Thoracic aorta (tissue), 2 donors: Measurements from ENCODE around the gene PARN. TPM values are rescaled to one million over a fixed set of nuclear protein-coding genes. Genes with fewer than 3 reads are reported as not detected.
"Not testable (repeated sequence)": the region's sequence is repeated elsewhere in the genome, so short reads cannot be mapped to it uniquely, and the experiment has no call there.

Experiments used
- ATAC-seq: fragments of 150-250 bp; one replicate; pipeline ENCODE4 v1.8.0; 2017; ENCODE audit warnings: low read depth; ENCODE audit not compliant: insufficient number of reproducible peaks, low FRiP score
- DNase-seq: peaks from one replicate; pipeline ENCODE4 v3.0.0-alpha.2; 2020; ENCODE audit warnings: low spot score
- H3K27ac ChIP-seq, 2 donors: fragments of 200-600 bp; sonication (generic); 1 replicate in 1 of 2; 2 replicates in 1 of 2; pipeline ENCODE4 v1.5.1; 2016; ENCODE audit warnings: mild to moderate bottlenecking in 2 of 2, moderate library complexity in 2 of 2
- H3K27me3 ChIP-seq: fragments of 200-600 bp; sonication (generic); replicated peaks from 2 replicates; pipeline ENCODE4 v1.6.0; 2016; ENCODE audit warnings: mild to moderate bottlenecking; ENCODE audit not compliant: insufficient read depth
- H3K36me3 ChIP-seq: fragments of 200-600 bp; sonication (generic); one replicate; pipeline ENCODE4 v1.5.1; 2016
- H3K4me1 ChIP-seq, 2 donors: fragments of 200-600 bp; sonication (generic); 1 replicate in 1 of 2; 2 replicates in 1 of 2; pipeline versions ENCODE4 v1.5.1 to v1.6.0; 2016; ENCODE audit warnings: low read depth in 2 of 2, mild to moderate bottlenecking in 1 of 2; ENCODE audit not compliant: control insufficient read depth in 1 of 2
- H3K4me3 ChIP-seq: fragments of 200-600 bp; sonication (generic); 2 replicates; pipeline ENCODE4 v1.5.1; 2016; ENCODE audit warnings: mild to moderate bottlenecking
- H3K9me3 ChIP-seq: fragments of 200-600 bp; sonication (generic); 2 replicates; pipeline ENCODE4 v1.5.1; 2016
- CTCF ChIP-seq: fragments of 200-600 bp; sonication (generic); IDR thresholded peaks from one replicate; pipeline ENCODE4 v1.5.1; 2019; ENCODE audit warnings: antibody characterized with exemption
- total RNA-seq, 2 donors: library from RNA; depleted of rRNA; stranded (reverse); fragments of >200 nt; gene quantifications; one replicate each; pipeline versions ENCODE4 v1.1.0 to v1.2.3, GENCODE V29; 2016

PARN gene
- total RNA-seq, 2 donors from 2014 or later: 51.0 to 66.7 TPM

DNA sequence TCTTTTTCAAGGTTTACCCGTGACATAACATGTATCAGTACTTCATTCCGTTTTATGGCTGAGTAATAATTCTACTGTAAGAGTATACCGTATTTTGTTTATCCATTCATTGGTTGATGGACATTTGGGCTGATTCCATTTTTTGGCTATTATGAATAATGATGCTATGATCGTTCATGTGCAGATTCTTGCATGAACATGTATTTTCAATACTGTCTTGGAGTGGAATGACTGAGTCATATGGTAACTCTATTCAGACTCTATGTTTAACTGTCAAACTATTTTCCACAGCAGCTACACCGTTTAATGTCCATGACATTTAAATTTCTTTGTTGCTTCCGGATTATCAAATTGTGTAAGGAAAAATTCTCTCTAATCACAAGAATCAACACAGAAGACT, 20.6 kb upstream of the PARN start:
- ATAC-seq (no peak), DNase-seq (no peak)
- H3K4me1 ChIP-seq: no peaks in the 10 kb centered on the region
- no peak overlapping the region for H3K4me3 ChIP-seq
- H3K9me3 ChIP-seq: no peaks in the 10 kb centered on the region
- H3K27ac ChIP-seq: no peak overlapping the region
- peaks cover 47% of the 10 kb centered on the region for H3K36me3 ChIP-seq
- no peak for TF ChIP-seq CTCF
- no peaks in the 10 kb centered on the region for H3K27me3 ChIP-seq

GRCh38 chr16:14649816-14650215, 19.8 kb upstream of the PARN start:
- Histone ChIP-seq H3K4me3 (no peak overlapping the region), H3K9me3 (no peaks in the 10 kb centered on the region), H3K4me1 (no peaks in the 10 kb centered on the region), H3K27me3 (no peaks in the 10 kb centered on the region), H3K36me3 (peaks cover 51% of the 10 kb centered on the region), H3K27ac (no peak overlapping the region)
- no peak for DNase-seq
- no peak for ATAC-seq
- no peak for TF ChIP-seq CTCF

DNA sequence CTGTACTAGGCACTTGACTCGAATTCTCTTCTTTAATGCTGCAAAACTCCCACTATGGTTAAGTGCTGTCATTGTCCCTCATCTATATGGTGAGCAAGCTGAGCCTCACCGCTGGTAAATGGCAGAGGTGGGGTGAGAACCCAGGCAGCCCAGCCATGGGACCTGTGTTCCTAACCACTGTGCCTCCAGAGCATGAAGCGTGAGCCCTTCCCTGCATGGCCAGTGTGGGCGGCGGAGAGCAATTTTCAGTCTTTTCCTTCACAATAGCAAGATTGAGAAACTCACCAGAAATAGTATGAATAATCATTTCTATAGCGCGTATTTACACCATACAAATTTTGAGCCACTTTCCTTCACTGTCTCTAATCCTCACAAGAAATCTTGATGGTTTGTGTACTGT, 11.9 kb upstream of the PARN start:
- H3K9me3 ChIP-seq: no peaks in the 10 kb centered on the region
- H3K36me3 ChIP-seq: peaks cover 35% of the 10 kb centered on the region
- no peak overlapping the region for H3K27ac ChIP-seq
- H3K27me3 ChIP-seq: no peaks in the 10 kb centered on the region
- DNase-seq (no peak), ATAC-seq (no peak)
- no peak overlapping the region for H3K4me3 ChIP-seq
- TF ChIP-seq CTCF: no peak
- peaks cover 0 to 3% of the 10 kb centered on the region in 2 donors for H3K4me1 ChIP-seq

DNA sequence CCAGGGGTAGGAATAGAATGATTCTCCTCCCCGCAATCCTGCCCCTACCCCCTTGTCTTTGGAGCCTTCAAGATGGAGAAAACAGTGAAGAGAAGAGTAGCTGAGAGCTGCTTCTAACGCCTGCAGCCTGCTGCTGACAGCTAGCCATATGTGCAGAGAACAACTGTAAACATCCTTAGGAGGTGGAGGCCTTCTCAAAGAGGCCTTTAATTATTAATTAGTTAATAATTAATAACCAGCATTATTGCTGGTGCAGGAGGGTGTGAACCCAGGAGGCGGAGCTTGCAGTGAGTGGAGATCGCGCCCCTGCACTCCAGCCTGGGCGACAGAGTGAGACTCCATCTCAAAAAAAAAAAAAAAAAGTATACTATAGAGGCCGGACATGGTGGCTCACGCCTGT, 11.1 kb upstream of the PARN start:
- DNase-seq (no peak), ATAC-seq (no peak)
- Histone ChIP-seq H3K9me3 (no peaks in the 10 kb centered on the region), H3K4me1 (peaks cover 0 to 10% of the 10 kb centered on the region in 2 donors), H3K36me3 (peaks cover 34% of the 10 kb centered on the region), H3K27me3 (no peaks in the 10 kb centered on the region), H3K27ac (no peak overlapping the region), H3K4me3 (no peak overlapping the region)
- TF ChIP-seq CTCF: no peak

GRCh38 chr16:14640538-14640937, 10.5 kb upstream of the PARN start:
- Histone ChIP-seq H3K36me3 (peaks cover 27% of the 10 kb centered on the region), H3K9me3 (no peaks in the 10 kb centered on the region), H3K27me3 (no peaks in the 10 kb centered on the region), H3K4me1 (peaks cover 4 to 17% of the 10 kb centered on the region in 2 donors), H3K4me3 (no peak overlapping the region), H3K27ac (no peak overlapping the region)
- DNase-seq: no peak
- no peak for ATAC-seq
- TF ChIP-seq CTCF: no peak

DNA sequence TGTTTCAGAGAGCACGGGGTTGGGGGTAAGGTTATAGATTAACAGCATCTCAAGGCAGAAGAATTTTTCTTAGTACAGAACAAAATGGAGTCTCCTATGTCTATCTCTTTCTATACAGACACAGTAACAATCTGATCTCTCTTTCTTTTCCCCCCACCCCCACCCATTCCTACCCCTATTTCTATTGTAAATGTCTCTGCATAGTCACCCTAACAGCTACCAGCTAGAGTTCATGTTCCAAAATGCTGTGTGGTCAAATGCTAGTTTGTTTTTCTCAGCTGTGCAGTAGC, 6.8 kb upstream of the PARN start:
- not testable (repeated sequence) for H3K27me3 ChIP-seq, H3K27ac ChIP-seq, DNase-seq, H3K4me3 ChIP-seq, ATAC-seq, H3K9me3 ChIP-seq
- Histone ChIP-seq H3K4me1 (peaks cover 11 to 39% of the 10 kb centered on the region in 2 donors), H3K36me3 (peaks cover 11% of the 10 kb centered on the region)

DNA sequence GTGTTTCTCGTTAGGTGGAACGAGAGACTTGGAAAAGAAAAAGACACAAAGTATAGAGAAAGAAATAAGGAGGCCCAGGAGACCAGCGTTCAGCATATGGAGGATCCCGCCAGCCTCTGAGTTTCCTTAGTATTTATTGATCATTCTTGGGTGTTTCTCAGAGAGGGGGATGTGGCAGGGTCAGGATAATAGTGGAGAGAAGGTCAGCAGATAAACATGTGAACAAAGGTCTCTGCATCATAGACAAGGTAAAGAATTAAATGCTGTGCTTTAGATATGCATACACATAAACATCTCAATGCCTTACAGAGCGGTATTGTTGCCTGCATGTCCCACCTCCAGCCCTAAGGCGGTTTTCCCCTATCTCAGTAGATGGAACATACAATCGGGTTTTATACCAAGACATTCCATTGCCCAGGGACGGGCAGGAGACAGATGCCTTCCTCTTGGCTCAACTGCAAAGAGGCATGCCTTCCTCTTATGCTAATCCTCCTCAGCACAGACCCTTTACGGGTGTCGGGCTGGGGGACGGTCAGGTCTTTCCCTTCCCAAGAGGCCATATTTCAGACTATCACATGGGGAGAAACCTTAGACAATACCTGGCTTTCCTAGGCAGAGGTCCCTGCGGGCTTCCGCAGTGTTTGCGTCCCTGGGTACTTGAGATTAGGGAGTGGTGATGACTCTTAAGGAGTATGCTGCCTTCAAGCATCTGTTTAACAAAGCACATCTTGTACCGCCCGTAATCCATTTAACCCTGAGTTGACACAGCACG, 6.3 kb upstream of the PARN start:
- H3K27ac ChIP-seq, H3K4me3 ChIP-seq, ATAC-seq, DNase-seq, H3K27me3 ChIP-seq, H3K36me3 ChIP-seq, H3K9me3 ChIP-seq: not testable (repeated sequence)
- H3K4me1 ChIP-seq: peaks cover 13 to 44% of the 10 kb centered on the region in 2 donors
